H9 (cell line): ENCODE data around the gene MYO1D. TPM values are rescaled to one million over a fixed set of nuclear protein-coding genes. Genes with fewer than 3 reads are reported as not detected.

ENCODE experiments used
- DNase-seq: peaks from one replicate; pipeline ENCODE4 v3.0.0-alpha.2; 2017
- H2AFZ ChIP-seq: one replicate; pipeline ENCODE4 v1.6.1; 2013; ENCODE audit warnings: mild to moderate bottlenecking, low read length, control low read depth, moderate library complexity
- H2AK5ac ChIP-seq: 2 replicates; pipeline ENCODE4 v1.6.1; 2013; ENCODE audit warnings: low read length, control low read depth, mixed read lengths; ENCODE audit not compliant: insufficient read length
- H2BK120ac ChIP-seq: one replicate; pipeline ENCODE4 v1.6.1; 2013; ENCODE audit warnings: low read depth, mild to moderate bottlenecking, low read length, control low read depth, inconsistent platforms; ENCODE audit not compliant: poor library complexity, severe bottlenecking
- H2BK12ac ChIP-seq: 2 replicates; pipeline ENCODE4 v1.6.1; 2013; ENCODE audit warnings: low read length, control low read depth, mixed read lengths, low read depth; ENCODE audit not compliant: insufficient read length
- H2BK15ac ChIP-seq: 2 replicates; pipeline ENCODE4 v1.6.1; 2013; ENCODE audit warnings: low read depth, low read length, control low read depth
- H2BK20ac ChIP-seq: one replicate; pipeline ENCODE4 v1.6.1; 2013; ENCODE audit warnings: low read depth, mild to moderate bottlenecking, low read length, control low read depth, inconsistent platforms; ENCODE audit not compliant: poor library complexity, severe bottlenecking
- H2BK5ac ChIP-seq: 2 replicates; pipeline ENCODE4 v1.6.1; 2013; ENCODE audit warnings: low read length, control low read depth, mixed read lengths; ENCODE audit not compliant: insufficient read length
- H3K14ac ChIP-seq: 2 replicates; pipeline ENCODE4 v1.6.1; 2013; ENCODE audit warnings: low read length, control low read depth; ENCODE audit not compliant: insufficient read depth
- H3K18ac ChIP-seq: 2 replicates; pipeline ENCODE4 v1.6.1; 2013; ENCODE audit warnings: low read depth, mild to moderate bottlenecking, mixed read lengths, low read length, control low read depth; ENCODE audit not compliant: insufficient read length
- H3K23ac ChIP-seq: 2 replicates; pipeline ENCODE4 v1.6.1; 2013; ENCODE audit warnings: low read length, control low read depth, mixed read lengths, low read depth; ENCODE audit not compliant: insufficient read length
- H3K23me2 ChIP-seq: 2 replicates; pipeline ENCODE4 v1.6.1; 2013; ENCODE audit warnings: low read depth, mild to moderate bottlenecking, mixed read lengths, low read length, control low read depth; ENCODE audit not compliant: insufficient read length, poor library complexity, severe bottlenecking
- H3K27ac ChIP-seq: 2 replicates; pipeline ENCODE4 v1.5.1; 2013; ENCODE audit warnings: low read length, control low read depth, mixed read lengths, low read depth; ENCODE audit not compliant: insufficient read length
- H3K27me3 ChIP-seq: 2 replicates; pipeline ENCODE4 v1.6.1; 2013; ENCODE audit warnings: low read length, control low read depth, inconsistent platforms; ENCODE audit not compliant: insufficient read depth
- H3K4ac ChIP-seq: 2 replicates; pipeline ENCODE4 v1.6.1; 2013; ENCODE audit warnings: low read depth, mild to moderate bottlenecking, control low read depth, inconsistent platforms, low read length, moderate library complexity
- H3K4me1 ChIP-seq: 2 replicates; pipeline ENCODE4 v1.6.1; 2013; ENCODE audit warnings: low read length, control low read depth, inconsistent platforms; ENCODE audit not compliant: insufficient read depth
- H3K4me2 ChIP-seq: 2 replicates; pipeline ENCODE4 v1.6.1; 2013; ENCODE audit warnings: low read length, control low read depth, mixed read lengths; ENCODE audit not compliant: insufficient read length, insufficient read depth
- H3K56ac ChIP-seq: 2 replicates; pipeline ENCODE4 v1.6.1; 2013; ENCODE audit warnings: low read depth, mild to moderate bottlenecking, mixed read lengths, low read length, control low read depth; ENCODE audit not compliant: insufficient read length
- H3K79me1 ChIP-seq: 2 replicates; pipeline ENCODE4 v1.6.1; 2013; ENCODE audit warnings: low read depth, mild to moderate bottlenecking, moderate library complexity, low read length, control low read depth, inconsistent platforms; ENCODE audit not compliant: insufficient read depth, poor library complexity, severe bottlenecking
- H3K79me2 ChIP-seq: 2 replicates; pipeline ENCODE4 v1.6.1; 2013; ENCODE audit warnings: low read length, control low read depth, inconsistent platforms; ENCODE audit not compliant: insufficient read depth
- H3K9ac ChIP-seq: 2 replicates; pipeline ENCODE4 v1.6.1; 2013; ENCODE audit warnings: low read length, control low read depth, mixed read lengths; ENCODE audit not compliant: insufficient read length; ENCODE audit errors: extremely low read depth
- H3K9me3 ChIP-seq: one replicate; pipeline ENCODE4 v1.6.1; 2013; ENCODE audit warnings: low read depth, low read length, inconsistent platforms; ENCODE audit not compliant: control insufficient read depth
- H3T11ph ChIP-seq: one replicate; pipeline ENCODE4 v1.6.1; 2013; ENCODE audit warnings: mild to moderate bottlenecking, low read length, control low read depth, inconsistent platforms
- H4K20me1 ChIP-seq: one replicate; pipeline ENCODE4 v1.6.1; 2013; ENCODE audit not compliant: control insufficient read depth, insufficient read length, insufficient read depth
- H4K5ac ChIP-seq: 2 replicates; pipeline ENCODE4 v1.6.1; 2013; ENCODE audit warnings: low read depth, mild to moderate bottlenecking, mixed read lengths, low read length, control low read depth; ENCODE audit not compliant: insufficient read length
- H4K8ac ChIP-seq: replicated peaks from 2 replicates; pipeline ENCODE4 v1.6.1; 2013; ENCODE audit warnings: low read length, control low read depth, mixed read lengths, low read depth; ENCODE audit not compliant: insufficient read length
- H4K91ac ChIP-seq: 2 replicates; pipeline ENCODE4 v1.6.1; 2013; ENCODE audit warnings: low read depth, mild to moderate bottlenecking, moderate library complexity, mixed read lengths, low read length, control low read depth; ENCODE audit not compliant: insufficient read length
- H3K27ac Mint-ChIP-seq, 3 experiments: 2 replicates in 2 of 3; 3 replicates in 1 of 3; pipeline ENCODE4 v1.8.0; 2020 to 2021; ENCODE audit warnings: mixed read lengths in 3 of 3, mild to moderate bottlenecking in 1 of 3, moderate library complexity in 1 of 3
- H3K27me3 Mint-ChIP-seq: 2 replicates; pipeline ENCODE4 v1.8.0; 2021; ENCODE audit warnings: low read depth, mild to moderate bottlenecking, moderate library complexity, mixed read lengths
- H3K36me3 Mint-ChIP-seq, 3 experiments: 2 replicates in 2 of 3; 3 replicates in 1 of 3; pipeline ENCODE4 v1.8.0; 2020 to 2021; ENCODE audit warnings: low read depth in 3 of 3, mixed read lengths in 3 of 3; ENCODE audit not compliant: insufficient read depth in 1 of 3
- H3K4me1 Mint-ChIP-seq, 2 experiments: 2 replicates each; pipeline ENCODE4 v1.8.0; 2020; ENCODE audit warnings: mixed read lengths in 2 of 2
- H3K4me3 Mint-ChIP-seq, 2 experiments: 2 replicates in 1 of 2; 3 replicates in 1 of 2; pipeline ENCODE4 v1.8.0; 2020 to 2021; ENCODE audit warnings: mild to moderate bottlenecking in 2 of 2, mixed read lengths in 2 of 2, moderate library complexity in 1 of 2
- H3K9me3 Mint-ChIP-seq, 2 experiments: 2 replicates in 1 of 2; 3 replicates in 1 of 2; pipeline ENCODE4 v1.8.0; 2020; ENCODE audit warnings: mild to moderate bottlenecking in 2 of 2, mixed read lengths in 2 of 2, moderate library complexity in 1 of 2
- CTCF ChIP-seq: fragments of 200-600 bp; sonication (generic); conservative IDR thresholded peaks from 3 replicates; pipeline ENCODE4 v1.8.0; 2021; ENCODE audit warnings: antibody characterized with exemption, mild to moderate bottlenecking
- WGBS: extraction: QIAGEN DNeasy Blood & Tissue Kit; methylation state at CpG from one replicate; pipeline ENCODE4 v1.1.7; 2013; ENCODE audit warnings: missing lambda C conversion rate, low lambda C conversion rate, mixed read lengths; ENCODE audit not compliant: insufficient read length; ENCODE audit errors: extremely low coverage; 5-methylcytosine and 5-hydroxymethylcytosine counted together
- total RNA-seq: library from RNA; stranded (reverse); gene quantifications from 2 replicates; pipeline ENCODE4 v1.2.1, GENCODE V29; 2021

MYO1D gene
- total RNA-seq, 1 experiment from 2014 or later = 19.0 TPM

- Histone ChIP-seq H3K14ac (no peak overlapping the region), H2AFZ (no peak overlapping the region), H3T11ph (no peak overlapping the region), H3K4ac (no peak overlapping the region), H3K27ac (no peak overlapping the region), H2BK120ac (no peak overlapping the region), H2BK12ac (no peak overlapping the region), H3K23me2 (peaks cover 10% of the 10 kb centered on the region), H4K20me1 (no peaks in the 10 kb centered on the region), H3K23ac (no peak overlapping the region), H3K79me1 (no peaks in the 10 kb centered on the region), H3K27me3 (no peaks in the 10 kb centered on the region), H4K91ac (no peak overlapping the region), H3K18ac (no peak overlapping the region), H3K9me3 (no peaks in the 10 kb centered on the region), H2BK5ac (no peak overlapping the region), H3K56ac (no peak overlapping the region), H4K5ac (no peak overlapping the region), H3K4me1 (no peaks in the 10 kb centered on the region), H3K4me2 (no peak overlapping the region), H3K79me2 (no peaks in the 10 kb centered on the region), H2BK20ac (no peak overlapping the region), H3K9ac (no peak overlapping the region), H4K8ac (no peak overlapping the region), H2BK15ac (no peak overlapping the region), H2AK5ac (no peak overlapping the region)
- peaks cover 26 to 31% of the 10 kb centered on the region in 2 experiments for H3K4me1 Mint-ChIP-seq
- 0 out of 2 replicates have a peak, but pooled peaks cover 3% of the 10 kb centered on the region for H3K27me3 Mint-ChIP-seq
- H3K27ac Mint-ChIP-seq = no peak overlapping the region
- H3K4me3 Mint-ChIP-seq = no peak overlapping the region
- TF ChIP-seq CTCF = no peak
- no peak for DNase-seq
- no CpG with 5 or more reads among the region's 3 CpGs for WGBS
- no peaks in the 10 kb centered on the region for H3K9me3 Mint-ChIP-seq
- peaks cover 0 to 9% (median 2%) of the 10 kb centered on the region in 3 experiments; a peak in 4 of 7 replicates for H3K36me3 Mint-ChIP-seq
Observed at GRCh38 chr17:32878211-32878610, 1.3 kb upstream of the MYO1D start.
